ENCODE measurements around the gene PRSS12. TPM values are rescaled to one million over a fixed set of nuclear protein-coding genes. Genes with fewer than 3 reads are reported as not detected.

PRSS12 gene
- total RNA-seq, 1 experiment from 2014 or later: 0.23 TPM

- H3K4me1 ChIP-seq (ENCODE audit: control insufficient read depth, insufficient read depth, low read length): peaks cover 16% of the 10 kb centered on the region
- no peak for DNase-seq (ENCODE audit: low read depth, low spot score)
- CTCF ChIA-PET: no interaction called here
- peaks cover 14% of the 10 kb centered on the region for H3K36me3 ChIP-seq (ENCODE audit: control insufficient read depth, insufficient read depth, low read length)
- in situ Hi-C loops (cut with HindIII; ENCODE audit: low pct_unique_long_range_greater_than_20kb, low sequenced_read_pairs) (no loop called here), intact Hi-C loops (cut with micrococcal nuclease; ENCODE audit: unreplicated experiment) (no loop called here)
- H3K9me3 ChIP-seq (ENCODE audit: control insufficient read depth, insufficient read depth, low read depth, low read length): no peaks in the 10 kb centered on the region
- no peak overlapping the region for H3K27ac ChIP-seq (ENCODE audit: low read length)
- no peak for ATAC-seq
- H3K27me3 ChIP-seq (ENCODE audit: control insufficient read depth, insufficient read depth, low read length): no peaks in the 10 kb centered on the region
- TF ChIP-seq, protein P1, sequence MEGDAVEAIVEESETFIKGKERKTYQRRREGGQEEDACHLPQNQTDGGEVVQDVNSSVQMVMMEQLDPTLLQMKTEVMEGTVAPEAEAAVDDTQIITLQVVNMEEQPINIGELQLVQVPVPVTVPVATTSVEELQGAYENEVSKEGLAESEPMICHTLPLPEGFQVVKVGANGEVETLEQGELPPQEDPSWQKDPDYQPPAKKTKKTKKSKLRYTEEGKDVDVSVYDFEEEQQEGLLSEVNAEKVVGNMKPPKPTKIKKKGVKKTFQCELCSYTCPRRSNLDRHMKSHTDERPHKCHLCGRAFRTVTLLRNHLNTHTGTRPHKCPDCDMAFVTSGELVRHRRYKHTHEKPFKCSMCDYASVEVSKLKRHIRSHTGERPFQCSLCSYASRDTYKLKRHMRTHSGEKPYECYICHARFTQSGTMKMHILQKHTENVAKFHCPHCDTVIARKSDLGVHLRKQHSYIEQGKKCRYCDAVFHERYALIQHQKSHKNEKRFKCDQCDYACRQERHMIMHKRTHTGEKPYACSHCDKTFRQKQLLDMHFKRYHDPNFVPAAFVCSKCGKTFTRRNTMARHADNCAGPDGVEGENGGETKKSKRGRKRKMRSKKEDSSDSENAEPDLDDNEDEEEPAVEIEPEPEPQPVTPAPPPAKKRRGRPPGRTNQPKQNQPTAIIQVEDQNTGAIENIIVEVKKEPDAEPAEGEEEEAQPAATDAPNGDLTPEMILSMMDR (IDR thresholded peaks at IDR 0.05): no peak
- POLR2A ChIA-PET: no interaction called here
- BruUV-seq (replicated peaks): no TSS peak
- H3K4me3 ChIP-seq (ENCODE audit: low read depth in 2 of 2, low read length in 2 of 2): no peak overlapping the region
Measured at GRCh38 chr4:118277243-118277642, 75.6 kb downstream of the PRSS12 start.

GRCh38 chr4:118276580-118276979, 76.2 kb downstream of the PRSS12 start:
- no peak overlapping the region for H3K4me3 ChIP-seq (ENCODE audit: low read depth in 2 of 2, low read length in 2 of 2)
- H3K27me3 ChIP-seq (ENCODE audit: control insufficient read depth, insufficient read depth, low read length): no peaks in the 10 kb centered on the region
- intact Hi-C loops (cut with micrococcal nuclease; ENCODE audit: unreplicated experiment) (no loop called here), in situ Hi-C loops (cut with HindIII; ENCODE audit: low pct_unique_long_range_greater_than_20kb, low sequenced_read_pairs) (no loop called here)
- ATAC-seq (no peak), DNase-seq (ENCODE audit: low read depth, low spot score) (no peak)
- no peaks in the 10 kb centered on the region for H3K9me3 ChIP-seq (ENCODE audit: control insufficient read depth, insufficient read depth, low read depth, low read length)
- ChIA-PET POLR2A (no interaction called here), CTCF (no interaction called here)
- H3K4me1 ChIP-seq (ENCODE audit: control insufficient read depth, insufficient read depth, low read length): peaks cover 16% of the 10 kb centered on the region
- no TSS peak for BruUV-seq (replicated peaks)
- H3K27ac ChIP-seq (ENCODE audit: low read length): no peak overlapping the region
- peaks cover 14% of the 10 kb centered on the region for H3K36me3 ChIP-seq (ENCODE audit: control insufficient read depth, insufficient read depth, low read length)
- TF ChIP-seq TCF7L2 (IDR thresholded peaks at IDR 0.05; ENCODE audit: low read depth, low read length) (no peak), SIN3A (IDR thresholded peaks at IDR 0.05; ENCODE audit: borderline replicate concordance, insufficient read depth, low read depth, low read length) (no peak), POLR2AphosphoS5 (IDR thresholded peaks at IDR 0.05; ENCODE audit: low read depth, low read length) (no peak)
- TF ChIP-seq, protein P1 (IDR thresholded peaks at IDR 0.05): no peak
- TF ChIP-seq, protein P2, sequence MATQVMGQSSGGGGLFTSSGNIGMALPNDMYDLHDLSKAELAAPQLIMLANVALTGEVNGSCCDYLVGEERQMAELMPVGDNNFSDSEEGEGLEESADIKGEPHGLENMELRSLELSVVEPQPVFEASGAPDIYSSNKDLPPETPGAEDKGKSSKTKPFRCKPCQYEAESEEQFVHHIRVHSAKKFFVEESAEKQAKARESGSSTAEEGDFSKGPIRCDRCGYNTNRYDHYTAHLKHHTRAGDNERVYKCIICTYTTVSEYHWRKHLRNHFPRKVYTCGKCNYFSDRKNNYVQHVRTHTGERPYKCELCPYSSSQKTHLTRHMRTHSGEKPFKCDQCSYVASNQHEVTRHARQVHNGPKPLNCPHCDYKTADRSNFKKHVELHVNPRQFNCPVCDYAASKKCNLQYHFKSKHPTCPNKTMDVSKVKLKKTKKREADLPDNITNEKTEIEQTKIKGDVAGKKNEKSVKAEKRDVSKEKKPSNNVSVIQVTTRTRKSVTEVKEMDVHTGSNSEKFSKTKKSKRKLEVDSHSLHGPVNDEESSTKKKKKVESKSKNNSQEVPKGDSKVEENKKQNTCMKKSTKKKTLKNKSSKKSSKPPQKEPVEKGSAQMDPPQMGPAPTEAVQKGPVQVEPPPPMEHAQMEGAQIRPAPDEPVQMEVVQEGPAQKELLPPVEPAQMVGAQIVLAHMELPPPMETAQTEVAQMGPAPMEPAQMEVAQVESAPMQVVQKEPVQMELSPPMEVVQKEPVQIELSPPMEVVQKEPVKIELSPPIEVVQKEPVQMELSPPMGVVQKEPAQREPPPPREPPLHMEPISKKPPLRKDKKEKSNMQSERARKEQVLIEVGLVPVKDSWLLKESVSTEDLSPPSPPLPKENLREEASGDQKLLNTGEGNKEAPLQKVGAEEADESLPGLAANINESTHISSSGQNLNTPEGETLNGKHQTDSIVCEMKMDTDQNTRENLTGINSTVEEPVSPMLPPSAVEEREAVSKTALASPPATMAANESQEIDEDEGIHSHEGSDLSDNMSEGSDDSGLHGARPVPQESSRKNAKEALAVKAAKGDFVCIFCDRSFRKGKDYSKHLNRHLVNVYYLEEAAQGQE (IDR thresholded peaks at IDR 0.05; ENCODE audit: insufficient read depth in 1 of 2, low read depth in 2 of 2, low read length in 1 of 2): no peak

DNA sequence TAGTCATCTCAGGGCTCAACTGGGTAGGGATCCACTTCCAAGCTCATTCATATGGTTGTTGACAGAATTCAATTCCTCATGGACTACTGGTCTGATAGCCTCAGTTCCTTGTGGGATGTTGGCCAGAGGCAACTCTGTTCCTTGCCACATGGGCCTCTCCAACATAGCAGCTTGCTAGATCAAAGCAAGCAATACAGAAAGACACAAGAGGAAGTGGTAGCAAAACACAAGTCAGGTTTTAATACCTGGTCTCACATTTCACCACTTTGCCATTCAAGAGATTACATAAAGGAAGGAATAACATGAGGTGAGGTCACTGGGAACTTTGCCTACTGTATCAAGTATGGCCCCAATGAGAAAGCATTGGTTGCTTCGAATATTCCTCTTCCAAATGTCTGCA, 79.2 kb downstream of the PRSS12 start:
- H3K36me3 ChIP-seq (ENCODE audit: control insufficient read depth, insufficient read depth, low read length): no peaks in the 10 kb centered on the region
- ChIA-PET CTCF (no interaction called here), POLR2A (no interaction called here)
- DNase-seq (ENCODE audit: low read depth, low spot score): no peak
- no peaks in the 10 kb centered on the region for H3K4me1 ChIP-seq (ENCODE audit: control insufficient read depth, insufficient read depth, low read length)
- intact Hi-C loops (cut with micrococcal nuclease; ENCODE audit: unreplicated experiment) (no loop called here), in situ Hi-C loops (cut with HindIII; ENCODE audit: low pct_unique_long_range_greater_than_20kb, low sequenced_read_pairs) (no loop called here)
- TF ChIP-seq TCF7L2 (IDR thresholded peaks at IDR 0.05; ENCODE audit: low read depth, low read length): no peak
- TF ChIP-seq, protein P1 (IDR thresholded peaks at IDR 0.05): no peak
- no peak for TF ChIP-seq SIN3A (IDR thresholded peaks at IDR 0.05; ENCODE audit: borderline replicate concordance, insufficient read depth, low read depth, low read length)
- TF ChIP-seq POLR2AphosphoS5 (IDR thresholded peaks at IDR 0.05; ENCODE audit: low read depth, low read length): no peak
- TF ChIP-seq, protein P2 (IDR thresholded peaks at IDR 0.05; ENCODE audit: insufficient read depth in 1 of 2, low read depth in 2 of 2, low read length in 1 of 2): no peak
- H3K4me3 ChIP-seq (ENCODE audit: low read depth in 2 of 2, low read length in 2 of 2): no peak overlapping the region
- H3K27me3 ChIP-seq (ENCODE audit: control insufficient read depth, insufficient read depth, low read length): no peaks in the 10 kb centered on the region; the same call in 1 of the 2 replicates
- no TSS peak for BruUV-seq (replicated peaks)
- ATAC-seq: no peak
- H3K27ac ChIP-seq (ENCODE audit: low read length): no peak overlapping the region
- no peaks in the 10 kb centered on the region for H3K9me3 ChIP-seq (ENCODE audit: control insufficient read depth, insufficient read depth, low read depth, low read length)
